ENCODE results near the gene ETS1. TPM values are rescaled to one million over a fixed set of nuclear protein-coding genes. Genes with fewer than 3 reads are reported as not detected.
A peak's percentile ranks its signal among the peaks of the same experiment; 100 is the strongest.

The ETS1 gene
- total RNA-seq, 2 experiments from 2014 or later = 579 to 590 TPM

GRCh38 chr11:128616161-128616560 lies 28.8 kb upstream of the ETS1 start:
- DNase-seq (no peak), ATAC-seq (ENCODE audit: poor library complexity) (no peak)
- ChIA-PET CTCF (no interaction called here), POLR2A (no interaction called here)
- Histone ChIP-seq H3K9me3 (ENCODE audit: control insufficient read depth in 1 of 2, insufficient read depth in 1 of 2, low read length in 2 of 2) (no peaks in the 10 kb centered on the region), H3K27me3 (ENCODE audit: control insufficient read depth in 1 of 2, insufficient read depth in 2 of 2, low read length in 2 of 2) (no peaks in the 10 kb centered on the region), H3K36me3 (ENCODE audit: insufficient read depth, low read length) (no peaks in the 10 kb centered on the region), H3K4me1 (ENCODE audit: insufficient read depth, low read length) (peaks cover 20% of the 10 kb centered on the region), H3K4me3 (ENCODE audit: low read length) (no peak overlapping the region), H3K27ac (ENCODE audit: low read depth in 1 of 2, low read length in 2 of 2) (no peak overlapping the region)
- H3K4me3 Mint-ChIP-seq = no peak overlapping the region
- H3K4me1 Mint-ChIP-seq (ENCODE audit: low read depth) = peaks cover 62% of the 10 kb centered on the region
- intact Hi-C loops (cut with DNase I, micrococcal nuclease) = loop anchor here in 1 of 2 experiments (5.0 kb wide), 1 partner anchor 39 kb away; no protein-coding TSS in a partner anchor
- peak overlapping the region; percentile 54 for H3K27ac Mint-ChIP-seq
- H3K9me3 Mint-ChIP-seq = no peaks in the 10 kb centered on the region
- TF ChIP-seq, protein P1, sequence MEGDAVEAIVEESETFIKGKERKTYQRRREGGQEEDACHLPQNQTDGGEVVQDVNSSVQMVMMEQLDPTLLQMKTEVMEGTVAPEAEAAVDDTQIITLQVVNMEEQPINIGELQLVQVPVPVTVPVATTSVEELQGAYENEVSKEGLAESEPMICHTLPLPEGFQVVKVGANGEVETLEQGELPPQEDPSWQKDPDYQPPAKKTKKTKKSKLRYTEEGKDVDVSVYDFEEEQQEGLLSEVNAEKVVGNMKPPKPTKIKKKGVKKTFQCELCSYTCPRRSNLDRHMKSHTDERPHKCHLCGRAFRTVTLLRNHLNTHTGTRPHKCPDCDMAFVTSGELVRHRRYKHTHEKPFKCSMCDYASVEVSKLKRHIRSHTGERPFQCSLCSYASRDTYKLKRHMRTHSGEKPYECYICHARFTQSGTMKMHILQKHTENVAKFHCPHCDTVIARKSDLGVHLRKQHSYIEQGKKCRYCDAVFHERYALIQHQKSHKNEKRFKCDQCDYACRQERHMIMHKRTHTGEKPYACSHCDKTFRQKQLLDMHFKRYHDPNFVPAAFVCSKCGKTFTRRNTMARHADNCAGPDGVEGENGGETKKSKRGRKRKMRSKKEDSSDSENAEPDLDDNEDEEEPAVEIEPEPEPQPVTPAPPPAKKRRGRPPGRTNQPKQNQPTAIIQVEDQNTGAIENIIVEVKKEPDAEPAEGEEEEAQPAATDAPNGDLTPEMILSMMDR (IDR thresholded peaks at IDR 0.05) = no peak
- no peaks in the 10 kb centered on the region for H3K36me3 Mint-ChIP-seq (ENCODE audit: low read depth)
- H3K27me3 Mint-ChIP-seq = no peaks in the 10 kb centered on the region

- Histone ChIP-seq H3K4me3 (ENCODE audit: low read length) (no peak overlapping the region), H3K27me3 (ENCODE audit: control insufficient read depth in 1 of 2, insufficient read depth in 2 of 2, low read length in 2 of 2) (no peaks in the 10 kb centered on the region), H3K9me3 (ENCODE audit: control insufficient read depth in 1 of 2, insufficient read depth in 1 of 2, low read length in 2 of 2) (no peaks in the 10 kb centered on the region), H3K27ac (ENCODE audit: low read depth in 1 of 2, low read length in 2 of 2) (no peak overlapping the region), H3K36me3 (ENCODE audit: insufficient read depth, low read length) (no peaks in the 10 kb centered on the region), H3K4me1 (ENCODE audit: insufficient read depth, low read length) (peaks cover 25% of the 10 kb centered on the region)
- no peak overlapping the region for H3K27ac Mint-ChIP-seq
- ChIA-PET CTCF (interaction anchor here (0.6 kb wide), 1 partner anchor 153 kb away, joined by 3 read pairs; no protein-coding TSS in a partner anchor), POLR2A (interaction anchor here (9.1 kb wide), 1 partner anchor 9 kb away, joined by 97 read pairs; no protein-coding TSS in a partner anchor)
- H3K4me1 Mint-ChIP-seq (ENCODE audit: low read depth) = peaks cover 62% of the 10 kb centered on the region
- intact Hi-C loops (cut with DNase I, micrococcal nuclease) = loop anchor here in 1 of 2 experiments (5.0 kb wide), 1 partner anchor 38 kb away; no protein-coding TSS in a partner anchor
- no peak overlapping the region for H3K4me3 Mint-ChIP-seq
- no peaks in the 10 kb centered on the region for H3K27me3 Mint-ChIP-seq
- ATAC-seq (ENCODE audit: poor library complexity) = no peak
- TF ChIP-seq, protein P1 (IDR thresholded peaks at IDR 0.05) = no peak
- DNase-seq = no peak
- H3K9me3 Mint-ChIP-seq = no peaks in the 10 kb centered on the region
- no peaks in the 10 kb centered on the region for H3K36me3 Mint-ChIP-seq (ENCODE audit: low read depth)
Observed at GRCh38 chr11:128615612-128616011, 28.3 kb upstream of the ETS1 start.

- H3K9me3 Mint-ChIP-seq = no peaks in the 10 kb centered on the region
- ChIA-PET POLR2A (interaction anchor here (1.3 to 9.1 kb wide), 2 partner anchors 9 to 89 kb away, joined by 3 to 97 read pairs; no protein-coding TSS in a partner anchor), CTCF (interaction anchor here (0.6 kb wide), 1 partner anchor 154 kb away, joined by 3 read pairs; no protein-coding TSS in a partner anchor)
- H3K27ac Mint-ChIP-seq = peak overlapping the region; percentile 68
- Histone ChIP-seq H3K4me3 (ENCODE audit: low read length) (no peak overlapping the region), H3K4me1 (ENCODE audit: insufficient read depth, low read length) (peaks cover 25% of the 10 kb centered on the region), H3K27ac (ENCODE audit: low read depth in 1 of 2, low read length in 2 of 2) (no peak overlapping the region), H3K9me3 (ENCODE audit: control insufficient read depth in 1 of 2, insufficient read depth in 1 of 2, low read length in 2 of 2) (no peaks in the 10 kb centered on the region), H3K36me3 (ENCODE audit: insufficient read depth, low read length) (no peaks in the 10 kb centered on the region), H3K27me3 (ENCODE audit: control insufficient read depth in 1 of 2, insufficient read depth in 2 of 2, low read length in 2 of 2) (no peaks in the 10 kb centered on the region)
- H3K36me3 Mint-ChIP-seq (ENCODE audit: low read depth) = no peaks in the 10 kb centered on the region
- intact Hi-C loops (cut with DNase I, micrococcal nuclease) = loop anchor here in 1 of 2 experiments (5.0 kb wide), 1 partner anchor 38 kb away; no protein-coding TSS in a partner anchor
- H3K27me3 Mint-ChIP-seq = no peaks in the 10 kb centered on the region
- H3K4me1 Mint-ChIP-seq (ENCODE audit: low read depth) = peaks cover 61% of the 10 kb centered on the region
- TF ChIP-seq, protein P1 (IDR thresholded peaks at IDR 0.05) = no peak
- H3K4me3 Mint-ChIP-seq = no peak overlapping the region
- DNase-seq (no peak), ATAC-seq (ENCODE audit: poor library complexity) (no peak)
Observed at GRCh38 chr11:128615076-128615475, 27.7 kb upstream of the ETS1 start.
